Transverse colon (tissue), 4 donors: ENCODE measurements around the gene HSD11B1.

ENCODE experiments used
- CTCF ChIP-seq, 5 experiments: fragments of 200-600 bp in 3 of 5; fragments of 450-650 bp in 2 of 5; sonication (generic) in 3 of 5; IDR thresholded peaks; 1 replicate in 2 of 5; 2 replicates in 3 of 5; pipeline ENCODE4 v1.5.1; 2016 to 2017; ENCODE audit warnings: antibody characterized with exemption in 5 of 5, inconsistent platforms in 3 of 5, mild to moderate bottlenecking in 2 of 5, moderate library complexity in 1 of 5
- POLR2AphosphoS5 ChIP-seq, 3 donors: sonication (generic); formaldehyde crosslinking; IDR thresholded peaks; one replicate each; pipeline ENCODE4 v1.6.1; 2016; ENCODE audit warnings: antibody characterized with exemption in 3 of 3

DNA sequence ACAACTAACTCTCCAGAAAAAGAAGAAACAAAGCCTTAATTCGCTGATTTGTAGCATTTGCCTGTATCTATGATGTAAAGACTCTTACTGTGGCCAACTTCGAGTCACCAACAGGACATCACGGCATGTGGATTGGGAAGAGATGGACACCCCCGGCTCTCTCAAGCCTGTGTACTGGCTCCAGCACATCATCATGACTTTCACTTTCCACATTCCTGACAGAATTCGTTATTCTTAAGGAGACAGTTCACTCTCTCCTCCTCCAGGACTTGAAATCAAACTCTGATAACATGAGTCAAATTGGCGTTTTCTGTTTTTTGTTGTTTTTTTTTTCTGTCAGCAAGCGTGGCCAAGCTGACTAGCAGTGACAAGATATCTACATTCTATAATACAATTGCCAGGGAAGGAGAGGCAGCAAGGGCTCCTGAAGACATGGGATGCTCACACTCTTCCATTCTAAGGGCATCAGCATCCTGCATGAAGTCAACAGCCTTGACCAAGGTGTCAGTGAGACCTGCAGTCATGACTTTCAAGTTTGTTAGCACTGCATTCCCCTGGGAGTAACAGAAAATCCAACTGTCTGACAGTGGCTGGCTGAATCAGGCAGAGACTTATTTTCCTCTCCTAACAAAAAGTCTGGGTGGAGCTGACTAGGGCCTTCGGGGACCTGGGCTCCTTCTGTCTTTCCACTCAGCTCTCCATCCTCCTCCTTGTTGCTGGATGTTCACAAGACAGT, 37.9 kb downstream of the HSD11B1 start:
- TF ChIP-seq POLR2AphosphoS5 (IDR thresholded peaks at IDR 0.05), result no peak
- TF ChIP-seq CTCF (IDR thresholded peaks at IDR 0.05), result no peak
